Measurements from ENCODE around the gene CHIT1.

DNA sequence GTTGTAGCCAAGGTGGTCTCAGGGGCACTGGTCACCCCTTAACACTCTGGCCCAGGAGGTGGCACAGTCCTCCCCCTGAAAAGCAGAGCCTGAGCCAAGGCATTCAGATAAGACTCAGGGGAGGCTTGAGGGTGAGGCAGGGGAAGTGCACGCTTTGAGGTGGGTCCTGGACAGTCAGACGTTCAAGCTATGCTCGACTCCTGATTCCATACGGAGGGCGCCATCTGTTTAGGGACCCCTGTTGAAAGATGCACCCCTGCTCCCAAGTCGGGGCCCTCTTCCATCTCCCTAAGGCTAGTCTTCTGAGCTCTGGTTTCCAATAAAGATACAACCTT lies 30.0 kb downstream of the CHIT1 start:
- TF ChIP-seq CTCF (IDR thresholded peaks at IDR 0.05; ENCODE audit: poor library complexity, severe bottlenecking) (no peak), POLR2AphosphoS5 (IDR thresholded peaks at IDR 0.05) (no peak)
